Caco-2 (cell line): ENCODE results near the gene ZNF674. TPM values are rescaled to one million over a fixed set of nuclear protein-coding genes. Genes with fewer than 3 reads are reported as not detected.

Source experiments
- BruUV-seq: library from RNA; stranded (reverse); fragments of 400-500 nt; replicated peaks from 2 replicates; lab custom pipeline; 2021; lab: Mats Ljungman, UMichigan
- CTCF ChIA-PET: fragments of 300-600 bp; sonication (Branson Sonifier 250); formaldehyde crosslinking; loops from one replicate; lab custom pipeline; 2022; ENCODE audit warnings: antibody characterized with exemption; lab: Charles Lee
- POLR2A ChIA-PET: fragments of 300-600 bp; sonication (Branson Sonifier 250); formaldehyde crosslinking; loops from one replicate; lab custom pipeline; 2022; ENCODE audit warnings: antibody characterized with exemption; lab: Charles Lee
- DNase-seq, 2 experiments: peaks; one replicate each; pipeline versions ENCODE4 v3.0.0 to v3.0.0-alpha.2; 2020 to 2022
- H3K27me3 ChIP-seq: replicated peaks from 2 replicates; pipeline ENCODE4 v1.6.0; 2011; ENCODE audit warnings: low read length; ENCODE audit not compliant: control insufficient read depth, insufficient read depth
- H3K36me3 ChIP-seq: 2 replicates; pipeline ENCODE4 v1.5.1; 2011; ENCODE audit warnings: low read length; ENCODE audit not compliant: control insufficient read depth, insufficient read depth
- H3K4me1 ChIP-seq: fragments of 250-450 bp; sonication (Bioruptor Pico); 2 replicates; pipeline ENCODE4 v1.5.1; 2020; ENCODE audit warnings: mild to moderate bottlenecking
- H3K4me3 ChIP-seq: 2 replicates; pipeline ENCODE4 v1.5.1; 2011; ENCODE audit warnings: low read depth, mild to moderate bottlenecking, control low read depth, low read length
- H3K9me3 ChIP-seq: fragments of 250-450 bp; sonication (Bioruptor Pico); 2 replicates; pipeline ENCODE4 v1.5.1; 2020; ENCODE audit warnings: mild to moderate bottlenecking, moderate library complexity
- H3K27ac Mint-ChIP-seq: one replicate; pipeline ENCODE4 v1.8.0; 2022; ENCODE audit warnings: mixed read lengths; ENCODE audit not compliant: unreplicated experiment
- H3K27me3 Mint-ChIP-seq: one replicate; pipeline ENCODE4 v1.8.0; 2022; ENCODE audit warnings: mixed read lengths; ENCODE audit not compliant: insufficient read depth, unreplicated experiment
- H3K36me3 Mint-ChIP-seq: one replicate; pipeline ENCODE4 v1.8.0; 2022; ENCODE audit warnings: mild to moderate bottlenecking, mixed read lengths; ENCODE audit not compliant: insufficient read depth, unreplicated experiment
- H3K4me1 Mint-ChIP-seq: one replicate; pipeline ENCODE4 v1.8.0; 2022; ENCODE audit warnings: low read depth, mixed read lengths; ENCODE audit not compliant: unreplicated experiment
- H3K4me3 Mint-ChIP-seq: one replicate; pipeline ENCODE4 v1.8.0; 2022; ENCODE audit warnings: mild to moderate bottlenecking, moderate library complexity, mixed read lengths; ENCODE audit not compliant: unreplicated experiment
- H3K9me3 Mint-ChIP-seq: one replicate; pipeline ENCODE4 v1.8.0; 2022; ENCODE audit warnings: mixed read lengths; ENCODE audit not compliant: unreplicated experiment
- intact Hi-C: fragments of 100-400 bp; cut with micrococcal nuclease; formaldehyde crosslinking; loops from one replicate; pipeline ENCODE4 v1.10.0; 2022; ENCODE audit not compliant: unreplicated experiment
- total RNA-seq: library from RNA; stranded (reverse); gene quantifications from 2 replicates; pipeline ENCODE4 v1.2.3, GENCODE V29; 2022
- TF ChIP-seq, protein P1 (sequence below), 2 experiments: fragments of 200-600 bp in 1 of 2; IDR thresholded peaks; 1 replicate in 1 of 2; 2 replicates in 1 of 2; pipeline versions ENCODE4 v1.5.1 to v1.8.0; 2011 to 2022; ENCODE audit warnings: antibody characterized with exemption in 1 of 2, control low read depth in 1 of 2, inconsistent platforms in 1 of 2, low read depth in 1 of 2, low read length in 1 of 2, mild to moderate bottlenecking in 1 of 2, moderate library complexity in 1 of 2; ENCODE audit not compliant: insufficient read depth in 1 of 2, severe bottlenecking in 1 of 2, unreplicated experiment in 1 of 2

Gene ZNF674
- total RNA-seq, 1 experiment from 2014 or later: 4.6 TPM

DNA sequence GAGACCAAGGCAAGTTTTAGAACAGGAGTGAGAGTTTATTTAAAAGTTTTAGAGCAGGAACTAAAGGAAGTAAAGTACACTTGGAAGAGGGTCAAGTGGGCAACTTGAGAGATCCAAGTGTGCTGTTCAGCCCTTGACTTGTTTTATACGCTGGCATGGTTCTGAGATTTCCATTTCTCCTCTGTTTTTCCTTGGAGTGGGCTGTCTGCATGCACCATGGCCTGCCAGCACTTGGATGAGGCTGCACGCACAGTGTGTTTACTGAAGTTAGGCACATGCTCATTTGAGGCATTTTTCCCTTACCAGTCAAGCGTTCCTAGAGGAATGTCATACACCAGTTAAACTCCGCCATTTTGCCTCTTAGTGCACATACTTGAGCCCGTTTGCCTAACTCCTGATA lies 8.7 kb upstream of the ZNF674 start:
- no peaks in the 10 kb centered on the region for H3K9me3 Mint-ChIP-seq
- H3K4me1 Mint-ChIP-seq: no peaks in the 10 kb centered on the region
- Histone ChIP-seq H3K27me3 (no peaks in the 10 kb centered on the region), H3K4me1 (no peaks in the 10 kb centered on the region), H3K36me3 (no peaks in the 10 kb centered on the region), H3K9me3 (no peaks in the 10 kb centered on the region), H3K4me3 (no peak overlapping the region)
- intact Hi-C loops: no loop called here
- no peak overlapping the region for H3K27ac Mint-ChIP-seq
- no peak for DNase-seq
- TF ChIP-seq, protein P1, sequence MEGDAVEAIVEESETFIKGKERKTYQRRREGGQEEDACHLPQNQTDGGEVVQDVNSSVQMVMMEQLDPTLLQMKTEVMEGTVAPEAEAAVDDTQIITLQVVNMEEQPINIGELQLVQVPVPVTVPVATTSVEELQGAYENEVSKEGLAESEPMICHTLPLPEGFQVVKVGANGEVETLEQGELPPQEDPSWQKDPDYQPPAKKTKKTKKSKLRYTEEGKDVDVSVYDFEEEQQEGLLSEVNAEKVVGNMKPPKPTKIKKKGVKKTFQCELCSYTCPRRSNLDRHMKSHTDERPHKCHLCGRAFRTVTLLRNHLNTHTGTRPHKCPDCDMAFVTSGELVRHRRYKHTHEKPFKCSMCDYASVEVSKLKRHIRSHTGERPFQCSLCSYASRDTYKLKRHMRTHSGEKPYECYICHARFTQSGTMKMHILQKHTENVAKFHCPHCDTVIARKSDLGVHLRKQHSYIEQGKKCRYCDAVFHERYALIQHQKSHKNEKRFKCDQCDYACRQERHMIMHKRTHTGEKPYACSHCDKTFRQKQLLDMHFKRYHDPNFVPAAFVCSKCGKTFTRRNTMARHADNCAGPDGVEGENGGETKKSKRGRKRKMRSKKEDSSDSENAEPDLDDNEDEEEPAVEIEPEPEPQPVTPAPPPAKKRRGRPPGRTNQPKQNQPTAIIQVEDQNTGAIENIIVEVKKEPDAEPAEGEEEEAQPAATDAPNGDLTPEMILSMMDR (IDR thresholded peaks at IDR 0.05; ENCODE audit: insufficient read depth in 1 of 2, low read depth in 1 of 2, low read length in 1 of 2, severe bottlenecking in 1 of 2, unreplicated experiment in 1 of 2): no peak
- POLR2A ChIA-PET: no interaction called here
- no TSS peak for BruUV-seq
- H3K4me3 Mint-ChIP-seq: no peak overlapping the region
- CTCF ChIA-PET: no interaction called here
- H3K36me3 Mint-ChIP-seq: peaks cover 8% of the 10 kb centered on the region
- no peaks in the 10 kb centered on the region for H3K27me3 Mint-ChIP-seq

DNA sequence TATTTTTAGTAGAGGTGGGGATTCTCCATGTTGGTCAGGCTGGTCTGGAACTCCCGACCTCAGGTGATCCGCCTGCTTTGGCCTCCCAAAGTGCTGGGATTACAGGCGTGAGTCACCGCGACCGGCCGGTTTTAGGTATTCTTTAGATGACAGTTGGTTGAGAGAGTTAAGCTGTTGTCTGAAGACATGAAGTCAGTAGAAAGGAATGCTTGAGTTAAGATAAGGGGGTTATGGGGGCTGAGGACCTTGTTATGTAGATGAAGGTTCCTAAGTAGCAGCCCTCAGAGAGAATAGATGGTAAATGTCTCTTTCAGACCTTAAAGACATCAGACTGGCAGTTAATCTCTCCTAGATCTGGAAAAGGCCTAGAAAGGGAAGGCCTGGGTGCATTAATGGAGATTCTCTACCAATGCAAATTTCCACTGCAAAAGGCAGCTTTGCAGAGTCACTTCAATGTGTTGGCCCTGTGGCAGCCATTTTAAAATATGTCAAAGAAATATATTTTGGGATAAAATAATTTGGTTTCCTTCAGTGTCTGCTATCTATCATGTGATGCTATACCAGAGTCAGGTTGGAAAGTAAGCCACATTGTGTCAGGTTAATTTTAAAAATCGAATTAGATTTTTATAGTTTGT lies 6.4 kb upstream of the ZNF674 start:
- Mint-ChIP-seq H3K27me3 (no peaks in the 10 kb centered on the region), H3K4me1 (no peaks in the 10 kb centered on the region), H3K9me3 (no peaks in the 10 kb centered on the region), H3K36me3 (peaks cover 12% of the 10 kb centered on the region), H3K4me3 (no peak overlapping the region), H3K27ac (no peak overlapping the region)
- intact Hi-C loops: no loop called here
- no peaks in the 10 kb centered on the region for H3K4me1 ChIP-seq
- BruUV-seq: no TSS peak
- H3K36me3 ChIP-seq: no peaks in the 10 kb centered on the region
- no peaks in the 10 kb centered on the region for H3K9me3 ChIP-seq
- no peaks in the 10 kb centered on the region for H3K27me3 ChIP-seq
- ChIA-PET POLR2A (no interaction called here), CTCF (no interaction called here)
- no peak overlapping the region for H3K4me3 ChIP-seq
- no peak for DNase-seq
- TF ChIP-seq, protein P1 (IDR thresholded peaks at IDR 0.05; ENCODE audit: insufficient read depth in 1 of 2, low read depth in 1 of 2, low read length in 1 of 2, severe bottlenecking in 1 of 2, unreplicated experiment in 1 of 2): no peak

DNA sequence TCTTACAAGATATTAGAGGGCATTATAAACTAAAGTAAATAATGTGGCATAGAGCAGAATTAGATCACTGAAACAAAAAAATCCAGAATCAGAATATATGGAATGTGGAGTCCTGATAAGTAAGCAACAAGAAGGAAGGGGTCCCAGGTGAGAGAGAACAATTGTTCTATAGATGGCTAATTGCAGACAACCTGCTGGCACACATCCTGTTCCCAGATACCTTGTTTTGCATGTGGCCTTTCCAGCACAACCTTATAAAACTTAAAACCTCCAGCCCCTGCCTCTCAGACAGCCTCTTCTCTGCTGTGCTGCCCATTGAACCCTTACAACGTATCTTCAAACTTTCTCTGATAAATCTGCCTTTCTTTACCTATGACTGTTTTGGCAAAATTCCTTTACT lies 4.7 kb upstream of the ZNF674 start:
- Mint-ChIP-seq H3K27ac (no peak overlapping the region), H3K4me3 (no peak overlapping the region), H3K36me3 (peaks cover 21% of the 10 kb centered on the region), H3K4me1 (no peaks in the 10 kb centered on the region), H3K9me3 (no peaks in the 10 kb centered on the region), H3K27me3 (no peaks in the 10 kb centered on the region)
- no TSS peak for BruUV-seq
- no peak for DNase-seq
- POLR2A ChIA-PET: no interaction called here
- Histone ChIP-seq H3K27me3 (no peaks in the 10 kb centered on the region), H3K4me1 (no peaks in the 10 kb centered on the region), H3K4me3 (no peak overlapping the region), H3K36me3 (no peaks in the 10 kb centered on the region), H3K9me3 (no peaks in the 10 kb centered on the region)
- TF ChIP-seq, protein P1 (IDR thresholded peaks at IDR 0.05; ENCODE audit: insufficient read depth in 1 of 2, low read depth in 1 of 2, low read length in 1 of 2, severe bottlenecking in 1 of 2, unreplicated experiment in 1 of 2): no peak
- CTCF ChIA-PET: no interaction called here
- intact Hi-C loops: no loop called here
